ENCODE measurements around the gene LENG8. TPM values are rescaled to one million over a fixed set of nuclear protein-coding genes. Genes with fewer than 3 reads are reported as not detected.

The LENG8 gene
- total RNA-seq, 1 experiment from 2014 or later: 148 TPM

DNA sequence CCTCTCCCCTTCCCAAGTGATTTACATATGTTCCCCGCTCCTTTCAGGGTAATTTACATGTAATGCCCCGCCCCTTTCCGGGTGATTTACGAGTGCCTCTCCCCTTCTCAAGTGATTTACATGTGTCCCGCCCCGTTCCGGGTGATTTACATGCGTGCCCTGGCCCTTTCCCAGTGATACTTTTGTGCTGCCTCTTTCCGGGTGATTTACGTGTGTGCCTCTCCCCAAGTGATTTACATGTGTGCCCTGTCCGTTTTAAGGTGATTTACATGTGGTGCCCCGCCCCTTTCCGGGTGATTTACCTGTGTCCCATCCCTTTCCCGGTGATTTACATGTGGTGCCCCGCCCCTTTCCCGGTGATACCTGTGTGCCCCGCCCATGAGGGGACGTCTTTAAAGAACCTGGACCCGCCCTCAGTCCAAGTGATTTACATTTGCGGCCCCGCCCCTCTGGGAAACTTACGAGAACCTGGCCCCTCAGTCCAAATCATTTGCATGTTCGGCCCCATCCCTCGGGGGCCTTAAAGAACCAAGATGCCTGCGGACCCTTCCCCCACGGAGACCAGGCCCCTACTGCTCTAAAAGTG lies 15.1 kb downstream of the LENG8 start:
- Histone ChIP-seq H3K79me1 (ENCODE audit: insufficient read depth, low read depth, low read length, poor library complexity, severe bottlenecking) (no peaks in the 10 kb centered on the region), H2BK15ac (ENCODE audit: low read depth, low read length) (no peak overlapping the region), H4K20me1 (ENCODE audit: control insufficient read depth, insufficient read depth, insufficient read length) (no peaks in the 10 kb centered on the region), H3K23me2 (ENCODE audit: insufficient read length, low read depth, low read length, poor library complexity, severe bottlenecking) (peaks cover 11% of the 10 kb centered on the region), H2BK20ac (ENCODE audit: low read depth, low read length, poor library complexity, severe bottlenecking) (no peak overlapping the region), H4K91ac (ENCODE audit: insufficient read length, low read depth, low read length) (no peak overlapping the region), H3K9me3 (ENCODE audit: control insufficient read depth, low read depth, low read length) (no peaks in the 10 kb centered on the region), H3K4me2 (ENCODE audit: insufficient read depth, insufficient read length, low read length) (peak overlapping the region; percentile 32), H3K14ac (ENCODE audit: insufficient read depth, low read length) (peak overlapping the region; percentile 86; the same call in 1 of the 2 replicates), H3K23ac (ENCODE audit: insufficient read length, low read depth, low read length) (no peak overlapping the region), H4K5ac (ENCODE audit: insufficient read length, low read depth, low read length) (no peak overlapping the region), H3K27me3 (ENCODE audit: insufficient read depth, low read length) (no peaks in the 10 kb centered on the region; the same call in 1 of the 2 replicates), H3K9ac (ENCODE audit: extremely low read depth, insufficient read length, low read length) (peak overlapping the region; percentile 23), H2BK5ac (ENCODE audit: insufficient read length, low read length) (no peak overlapping the region), H3K18ac (ENCODE audit: insufficient read length, low read depth, low read length) (peak overlapping the region; percentile 90), H3K4ac (ENCODE audit: low read depth, low read length) (no peak overlapping the region), H3K79me2 (ENCODE audit: insufficient read depth, low read length) (no peaks in the 10 kb centered on the region), H2AFZ (ENCODE audit: low read length) (no peak overlapping the region), H4K8ac (replicated peaks; ENCODE audit: insufficient read length, low read depth, low read length) (no peak overlapping the region), H2AK5ac (ENCODE audit: insufficient read length, low read length) (no peak overlapping the region), H3K27ac (ENCODE audit: insufficient read length, low read depth, low read length) (peak overlapping the region; percentile 47), H3T11ph (ENCODE audit: low read length) (no peak overlapping the region), H3K56ac (ENCODE audit: insufficient read length, low read depth, low read length) (no peak overlapping the region), H2BK120ac (ENCODE audit: low read depth, low read length, poor library complexity, severe bottlenecking) (peak overlapping the region; percentile 89), H2BK12ac (ENCODE audit: insufficient read length, low read depth, low read length) (no peak overlapping the region), H3K4me1 (ENCODE audit: insufficient read depth, low read length) (no peaks in the 10 kb centered on the region)
- H3K9me3 Mint-ChIP-seq: 0 out of 5 replicates have a peak, but pooled peaks cover 0 to 3% of the 10 kb centered on the region in 2 experiments
- peaks cover 29% of the 10 kb centered on the region for H3K27me3 Mint-ChIP-seq (ENCODE audit: low read depth)
- peaks cover 8 to 24% (median 24%) of the 10 kb centered on the region in 3 experiments; a peak in 6 of 7 replicates for H3K36me3 Mint-ChIP-seq (ENCODE audit: insufficient read depth in 1 of 3, low read depth in 3 of 3)
- DNase-seq: peak; percentile 99
- H3K4me3 Mint-ChIP-seq: peak overlapping the region; percentile 75 to 84
- H3K27ac Mint-ChIP-seq: peak overlapping the region; percentile 77 to 100 (median 99); a peak in 6 of 7 replicates
- peaks cover 7% of the 10 kb centered on the region in 2 experiments; a peak in 3 of 4 replicates for H3K4me1 Mint-ChIP-seq
- TF ChIP-seq, protein P1, sequence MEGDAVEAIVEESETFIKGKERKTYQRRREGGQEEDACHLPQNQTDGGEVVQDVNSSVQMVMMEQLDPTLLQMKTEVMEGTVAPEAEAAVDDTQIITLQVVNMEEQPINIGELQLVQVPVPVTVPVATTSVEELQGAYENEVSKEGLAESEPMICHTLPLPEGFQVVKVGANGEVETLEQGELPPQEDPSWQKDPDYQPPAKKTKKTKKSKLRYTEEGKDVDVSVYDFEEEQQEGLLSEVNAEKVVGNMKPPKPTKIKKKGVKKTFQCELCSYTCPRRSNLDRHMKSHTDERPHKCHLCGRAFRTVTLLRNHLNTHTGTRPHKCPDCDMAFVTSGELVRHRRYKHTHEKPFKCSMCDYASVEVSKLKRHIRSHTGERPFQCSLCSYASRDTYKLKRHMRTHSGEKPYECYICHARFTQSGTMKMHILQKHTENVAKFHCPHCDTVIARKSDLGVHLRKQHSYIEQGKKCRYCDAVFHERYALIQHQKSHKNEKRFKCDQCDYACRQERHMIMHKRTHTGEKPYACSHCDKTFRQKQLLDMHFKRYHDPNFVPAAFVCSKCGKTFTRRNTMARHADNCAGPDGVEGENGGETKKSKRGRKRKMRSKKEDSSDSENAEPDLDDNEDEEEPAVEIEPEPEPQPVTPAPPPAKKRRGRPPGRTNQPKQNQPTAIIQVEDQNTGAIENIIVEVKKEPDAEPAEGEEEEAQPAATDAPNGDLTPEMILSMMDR (conservative IDR thresholded peaks at IDR 0.05): no peak
- WGBS (ENCODE audit: extremely low coverage, insufficient read length, low lambda C conversion rate): no CpG with 5 or more reads among the region's 26 CpGs

Measured in H9 (cell line).